ENCODE measurements around the gene ACACB.

ACACB gene

GRCh38 chr12:109115758-109116610, at the start of gene ACACB:
TSS of gene ACACB (plus strand) at chr12:109116587. CDS start at chr12:109139406, 22,819 bp downstream.
- no peak for DNase-seq

DNA sequence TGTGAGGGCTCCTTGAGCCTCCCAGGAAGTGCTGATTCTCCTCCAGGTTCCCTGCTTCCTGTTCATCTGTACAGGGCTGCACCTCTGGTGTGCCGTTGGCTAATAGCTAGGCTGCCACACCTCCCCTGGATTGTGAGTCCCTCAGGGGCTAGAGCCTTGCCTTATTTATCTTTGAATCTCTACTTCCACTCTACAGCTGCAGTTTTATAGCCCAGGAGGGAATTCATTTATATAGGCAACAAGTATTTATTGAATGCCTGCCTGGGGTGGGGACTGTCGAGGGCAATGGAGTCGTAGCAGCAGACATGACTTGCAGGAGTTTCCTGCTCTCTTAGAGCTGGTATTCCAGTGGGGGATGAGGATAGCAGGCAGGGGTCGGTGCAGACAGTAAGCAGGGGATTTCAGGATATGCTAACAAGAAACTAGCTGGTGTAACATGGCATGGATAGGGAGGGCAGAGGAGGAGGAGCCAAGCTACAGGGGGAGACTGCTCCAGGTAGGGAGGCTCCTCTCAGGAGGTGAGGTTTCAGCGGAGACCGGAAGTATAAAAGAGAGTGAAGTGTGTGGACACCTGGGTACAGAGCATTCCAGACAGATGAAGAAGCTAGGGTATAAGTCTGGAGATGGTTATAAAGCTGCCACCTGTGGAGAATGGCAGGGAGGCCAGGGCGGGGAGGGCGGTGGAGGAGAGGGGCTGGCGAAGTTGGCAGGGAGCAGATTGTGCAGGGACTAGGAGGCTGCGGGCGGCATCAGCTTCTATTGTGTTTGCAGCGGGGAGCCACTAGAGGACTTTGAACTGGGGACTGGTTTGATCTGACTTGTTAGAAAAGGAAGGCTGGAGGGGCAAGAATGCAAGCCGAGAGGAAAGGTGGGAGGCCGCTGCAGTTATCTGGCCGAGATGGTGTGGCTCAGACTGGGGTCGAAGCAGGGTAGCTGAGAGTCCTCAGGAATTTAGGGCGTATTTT, 46.8 kb upstream of the ACACB start:
- DNase-seq: no peak

- no peak for DNase-seq
These were observed 41.5 kb upstream of the ACACB start for GRCh38 chr12:109074866-109075265.

- DNase-seq: no peak
These were observed 33.6 kb upstream of the ACACB start for GRCh38 chr12:109082751-109083150.

DNA sequence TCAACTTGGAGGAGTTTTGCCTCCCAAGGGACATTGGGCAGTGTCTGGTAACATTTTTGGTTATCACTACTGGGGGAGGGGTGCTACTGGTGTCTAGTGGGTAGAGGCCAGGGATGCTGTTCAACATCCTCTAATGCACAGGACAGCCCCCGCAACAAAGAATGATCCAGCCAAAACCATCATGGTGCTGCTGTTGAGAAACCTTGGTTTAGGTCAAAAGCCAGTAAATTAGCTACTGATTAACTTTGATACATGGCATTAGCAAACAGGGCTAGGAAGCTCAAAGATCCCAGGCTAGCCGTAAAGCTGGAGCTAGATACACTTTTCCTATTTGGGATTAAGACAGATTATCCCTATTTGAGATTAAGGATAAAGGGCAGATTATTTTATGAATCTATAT, 32.0 kb upstream of the ACACB start:
- no peak for DNase-seq

DNA sequence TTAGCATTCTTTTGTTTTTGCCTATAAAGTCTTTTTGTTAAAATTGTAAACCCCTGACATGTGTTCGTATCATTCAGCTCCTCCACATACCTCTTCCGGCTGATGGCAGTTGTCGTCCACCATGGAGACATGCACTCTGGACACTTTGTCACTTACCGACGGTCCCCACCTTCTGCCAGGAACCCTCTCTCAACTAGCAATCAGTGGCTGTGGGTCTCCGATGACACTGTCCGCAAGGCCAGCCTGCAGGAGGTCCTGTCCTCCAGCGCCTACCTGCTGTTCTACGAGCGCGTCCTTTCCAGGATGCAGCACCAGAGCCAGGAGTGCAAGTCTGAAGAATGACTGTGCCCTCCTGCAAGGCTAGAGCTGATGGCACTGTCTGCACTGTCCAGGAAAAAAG, 30.8 kb upstream of the ACACB start:
- DNase-seq: no peak

- DNase-seq: no peak
These were observed 29.1 kb upstream of the ACACB start for GRCh38 chr12:109087250-109087649.

GRCh38 chr12:109088818-109089217, 27.6 kb upstream of the ACACB start:
- DNase-seq: no peak

GRCh38 chr12:109089683-109090082, 26.7 kb upstream of the ACACB start:
- no peak for DNase-seq

DNA sequence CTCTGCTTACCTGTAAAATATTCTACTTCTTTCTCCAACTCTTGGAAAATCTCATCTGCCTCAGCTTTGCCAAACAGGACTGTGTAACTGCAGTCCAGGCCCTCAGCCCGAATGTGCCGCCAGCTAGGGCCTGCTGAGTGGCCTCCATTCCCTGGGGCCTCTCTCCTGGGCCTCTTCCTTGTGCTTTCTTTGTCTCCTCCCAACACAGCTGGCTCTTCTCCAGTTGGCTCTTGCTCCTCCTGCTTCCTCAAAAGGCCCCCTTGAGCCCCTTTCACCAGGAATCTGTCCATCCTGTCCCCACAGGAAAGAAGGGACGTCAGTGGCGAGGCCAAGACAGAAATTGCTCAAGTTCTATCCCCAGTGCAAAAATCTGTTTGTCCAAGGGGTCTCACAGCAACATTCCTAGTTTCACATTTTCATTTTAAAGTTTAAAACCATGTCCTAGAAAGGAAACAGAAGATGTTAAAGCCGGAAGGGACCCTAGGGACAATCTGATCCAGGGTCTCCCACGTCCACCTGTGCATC, 23.8 kb upstream of the ACACB start:
- DNase-seq: no peak

DNA sequence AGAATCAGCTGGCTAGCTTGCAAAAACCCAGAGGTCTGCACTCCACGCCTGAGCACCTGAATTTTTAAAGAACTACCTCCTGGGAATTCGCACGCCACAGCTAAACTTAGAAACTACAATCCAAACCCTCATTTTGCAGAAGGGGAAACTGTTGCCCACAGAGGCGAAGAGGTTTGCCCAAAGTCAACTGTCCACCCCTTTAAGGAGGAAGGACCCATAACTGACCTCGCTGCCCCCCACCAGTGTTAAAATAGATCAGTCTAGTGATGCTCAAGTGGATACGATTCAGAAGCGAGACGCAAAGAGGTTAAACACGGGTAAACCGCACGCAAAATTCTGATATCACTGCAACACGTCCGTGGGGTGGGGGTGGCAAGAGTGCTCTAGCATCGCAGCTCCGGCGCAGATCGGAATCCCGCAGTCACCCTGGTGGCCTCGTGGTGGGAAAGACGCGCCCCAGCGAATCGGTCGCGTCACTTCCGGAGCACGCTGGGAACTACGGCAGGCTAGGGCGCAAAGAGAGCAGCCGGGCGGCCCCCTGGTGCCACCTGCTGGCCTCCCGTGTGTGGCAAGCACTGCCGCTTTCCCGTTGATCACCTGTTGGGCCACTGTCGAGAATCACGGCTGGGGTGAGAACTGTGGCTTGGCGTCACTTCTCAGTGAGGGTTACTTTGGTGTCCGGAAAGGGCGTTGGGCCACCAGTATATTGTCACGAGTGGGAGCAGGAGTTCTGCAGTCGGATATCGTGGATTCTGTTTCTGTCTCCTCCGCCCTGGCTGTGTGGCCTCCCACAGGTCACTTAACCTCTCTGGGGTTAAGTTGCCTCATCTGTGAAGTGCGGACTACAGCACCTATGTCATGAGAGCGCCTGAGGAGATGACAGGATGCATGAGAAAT, 23.1 kb upstream of the ACACB start, which contains the start of gene ALKBH2:
ALKBH2 (minus strand) TSS at position 451 of the 897 bp plus-strand sequence. CDS start 686 bp downstream, outside the sequence.
- peak; percentile 72 for DNase-seq

DNA sequence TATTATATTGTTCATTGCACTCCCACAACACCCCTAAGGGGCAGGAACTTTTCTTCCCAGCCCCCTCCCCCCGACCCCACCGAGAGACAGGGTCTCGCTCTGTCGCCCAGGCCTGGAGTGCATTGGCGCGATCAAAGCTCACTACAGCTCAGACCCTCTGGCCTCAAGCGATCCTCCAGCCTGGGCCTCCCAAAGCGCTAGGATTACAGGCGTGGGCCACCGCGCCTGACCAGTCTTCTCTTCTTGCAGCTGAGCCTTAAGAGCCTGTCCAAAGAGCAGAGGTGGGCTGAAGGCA, 19.3 kb upstream of the ACACB start:
- no peak for DNase-seq

DNA sequence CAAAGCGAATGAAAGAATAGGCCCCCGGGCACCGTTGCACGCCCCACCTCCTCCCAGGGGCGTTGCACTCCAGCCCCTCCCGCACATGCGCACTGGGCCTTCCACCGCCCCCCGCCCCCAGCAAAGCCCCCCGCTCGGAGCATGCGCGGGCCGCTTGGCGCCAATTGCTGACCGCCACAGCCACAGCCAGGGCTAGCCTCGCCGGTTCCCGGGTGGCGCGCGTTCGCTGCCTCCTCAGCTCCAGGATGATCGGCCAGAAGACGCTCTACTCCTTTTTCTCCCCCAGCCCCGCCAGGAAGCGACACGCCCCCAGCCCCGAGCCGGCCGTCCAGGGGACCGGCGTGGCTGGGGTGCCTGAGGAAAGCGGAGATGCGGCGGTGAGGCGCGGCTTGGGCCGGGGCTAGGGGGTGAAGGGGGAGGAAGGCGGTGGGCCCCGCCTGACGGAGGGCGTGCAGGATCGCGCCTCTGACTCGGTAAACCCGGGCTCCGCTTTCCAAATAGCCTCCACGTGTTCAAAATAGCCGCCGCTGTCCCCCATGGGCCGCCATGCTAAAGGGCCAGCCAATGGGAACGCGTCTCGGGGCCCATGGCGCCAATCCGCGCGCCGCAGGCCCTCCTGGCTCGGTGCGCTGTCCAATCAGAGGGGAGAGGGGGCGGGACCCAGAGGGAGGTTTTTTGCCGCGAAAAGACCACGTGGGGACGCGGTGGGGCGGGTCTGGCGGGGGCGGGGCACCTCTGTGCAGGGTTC, 18.8 kb upstream of the ACACB start, which contains the start of gene UNG:
UNG (plus strand) TSS at position 163 of the 748 bp plus-strand sequence; CDS start at position 246, 83 bp downstream.
- DNase-seq: peak; percentile 79

DNA sequence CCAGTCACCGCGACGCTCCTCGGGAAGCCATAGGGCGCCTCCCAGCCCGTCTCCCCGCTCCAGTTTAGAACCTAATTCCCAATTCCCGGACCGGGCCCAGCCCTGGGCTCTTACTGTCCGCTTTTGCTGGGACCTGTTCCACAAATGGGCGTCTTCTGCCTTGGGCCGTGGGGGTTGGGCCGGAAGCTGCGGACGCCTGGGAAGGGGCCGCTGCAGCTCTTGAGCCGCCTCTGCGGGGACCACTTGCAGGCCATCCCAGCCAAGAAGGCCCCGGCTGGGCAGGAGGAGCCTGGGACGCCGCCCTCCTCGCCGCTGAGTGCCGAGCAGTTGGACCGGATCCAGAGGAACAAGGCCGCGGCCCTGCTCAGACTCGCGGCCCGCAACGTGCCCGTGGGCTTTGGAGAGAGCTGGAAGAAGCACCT, 18.2 kb upstream of the ACACB start:
- no peak for DNase-seq

DNA sequence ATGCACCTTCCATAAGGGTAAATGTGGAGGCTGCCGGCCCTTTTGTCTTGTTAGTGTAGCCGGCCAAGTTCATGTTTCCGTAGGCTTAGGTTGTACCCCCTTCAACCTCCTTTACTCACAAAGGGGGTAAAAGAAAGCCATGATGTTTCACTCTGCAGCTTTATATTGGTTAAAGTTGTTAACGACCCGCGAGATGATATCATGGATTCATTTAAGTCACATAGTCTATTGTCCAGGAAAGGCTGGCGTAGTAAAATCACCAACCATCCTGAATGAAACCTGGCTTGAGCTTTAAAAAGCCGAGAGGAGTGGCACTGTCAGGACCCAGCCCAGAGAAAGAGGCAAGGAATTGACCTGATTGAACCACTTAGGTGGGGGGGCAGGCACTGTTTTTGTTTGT, 17.7 kb upstream of the ACACB start:
- DNase-seq: no peak

DNA sequence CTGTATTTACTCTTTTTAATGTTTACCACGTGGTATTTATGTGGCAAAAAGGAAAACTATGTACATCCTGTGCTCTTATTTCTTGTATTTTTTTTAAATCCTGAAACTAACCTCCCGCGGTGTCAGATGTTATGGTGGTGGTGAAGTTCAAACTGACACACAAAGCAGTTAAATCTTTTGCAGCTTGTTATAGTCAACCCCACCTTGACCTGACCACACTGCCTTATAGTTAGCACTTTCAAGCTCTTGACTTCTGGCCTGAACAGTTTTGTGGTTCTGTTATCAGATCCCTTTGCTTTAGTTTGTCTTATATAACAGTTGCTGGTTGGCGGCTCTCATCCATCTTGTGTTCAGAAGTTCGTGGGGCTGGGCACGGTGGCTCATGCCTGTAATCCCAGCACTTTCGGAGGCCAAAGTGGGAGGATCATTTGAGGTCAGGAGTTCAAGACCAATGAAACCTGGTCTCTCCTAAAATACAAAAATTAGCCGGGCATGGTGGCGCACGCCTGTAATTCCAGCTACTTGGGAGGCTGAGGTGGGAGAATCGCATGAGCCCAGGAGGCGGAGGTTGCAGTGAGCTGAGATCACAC, 16.9 kb upstream of the ACACB start:
- no peak for DNase-seq

DNA sequence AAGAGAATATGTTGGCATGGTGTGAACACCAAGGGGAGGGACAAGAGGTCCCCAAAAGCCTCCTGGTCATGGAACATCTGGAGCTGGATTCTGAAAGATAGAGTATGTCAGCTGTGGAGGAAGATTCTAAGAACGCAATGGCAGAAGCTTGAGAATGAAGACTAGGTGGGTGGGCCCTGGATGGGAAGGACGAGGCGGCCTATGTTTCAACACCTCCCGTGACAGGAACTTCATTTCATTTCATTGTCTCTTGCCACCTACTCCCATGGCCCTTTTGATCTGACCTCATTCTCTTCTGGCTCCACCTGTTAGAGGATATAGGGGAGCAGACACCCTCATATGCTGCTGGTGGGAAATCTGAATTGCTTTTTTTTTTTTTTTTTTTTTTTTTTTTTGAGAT, 15.6 kb upstream of the ACACB start:
- DNase-seq: no peak

- DNase-seq: no peak
These were observed 13.9 kb upstream of the ACACB start for GRCh38 chr12:109102491-109102890.

GRCh38 chr12:109105176-109105575, 11.2 kb upstream of the ACACB start:
- DNase-seq: no peak

- no peak for DNase-seq
These were observed 6.5 kb upstream of the ACACB start for GRCh38 chr12:109109746-109110350.
